ENCODE measurements around the gene B3GNT3.

DNA sequence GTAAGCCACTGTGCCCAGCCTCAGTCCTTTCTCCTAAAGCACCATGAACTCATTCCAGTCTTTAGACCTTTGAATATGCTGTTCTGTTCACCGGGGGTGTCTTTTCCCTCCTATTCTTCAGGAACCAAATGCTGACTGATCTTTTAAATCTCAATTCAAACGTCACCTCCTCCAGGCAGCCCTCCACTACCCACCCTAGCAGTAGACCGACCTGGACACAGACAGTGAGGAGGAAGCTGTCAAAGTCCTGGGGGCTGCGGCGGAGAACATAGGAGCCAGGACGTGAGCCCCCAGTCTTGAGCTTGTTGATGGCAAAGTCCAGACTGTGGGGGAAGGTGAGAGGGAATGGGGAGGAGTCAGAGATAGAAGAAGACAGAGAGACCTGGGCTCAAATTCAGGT is 45.1 kb downstream of the B3GNT3 start:
- TF ChIP-seq, protein P1, sequence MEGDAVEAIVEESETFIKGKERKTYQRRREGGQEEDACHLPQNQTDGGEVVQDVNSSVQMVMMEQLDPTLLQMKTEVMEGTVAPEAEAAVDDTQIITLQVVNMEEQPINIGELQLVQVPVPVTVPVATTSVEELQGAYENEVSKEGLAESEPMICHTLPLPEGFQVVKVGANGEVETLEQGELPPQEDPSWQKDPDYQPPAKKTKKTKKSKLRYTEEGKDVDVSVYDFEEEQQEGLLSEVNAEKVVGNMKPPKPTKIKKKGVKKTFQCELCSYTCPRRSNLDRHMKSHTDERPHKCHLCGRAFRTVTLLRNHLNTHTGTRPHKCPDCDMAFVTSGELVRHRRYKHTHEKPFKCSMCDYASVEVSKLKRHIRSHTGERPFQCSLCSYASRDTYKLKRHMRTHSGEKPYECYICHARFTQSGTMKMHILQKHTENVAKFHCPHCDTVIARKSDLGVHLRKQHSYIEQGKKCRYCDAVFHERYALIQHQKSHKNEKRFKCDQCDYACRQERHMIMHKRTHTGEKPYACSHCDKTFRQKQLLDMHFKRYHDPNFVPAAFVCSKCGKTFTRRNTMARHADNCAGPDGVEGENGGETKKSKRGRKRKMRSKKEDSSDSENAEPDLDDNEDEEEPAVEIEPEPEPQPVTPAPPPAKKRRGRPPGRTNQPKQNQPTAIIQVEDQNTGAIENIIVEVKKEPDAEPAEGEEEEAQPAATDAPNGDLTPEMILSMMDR (IDR thresholded peaks at IDR 0.05 in 8 of 11, conservative IDR thresholded peaks at IDR 0.05 in 3 of 11), result no peak
- TF ChIP-seq POLR2A (IDR thresholded peaks at IDR 0.05) (no peak), POLR2AphosphoS5 (IDR thresholded peaks at IDR 0.05) (no peak)

Data from spleen (tissue), 7 donors.